ENCODE data around the gene LCK. TPM values are rescaled to one million over a fixed set of nuclear protein-coding genes. Genes with fewer than 3 reads are reported as not detected.

Gene LCK
- total and polyA plus RNA-seq, 10 of the 15 experiments (the other 5 are each of a cell fraction or from before 2014, with no cell fraction given) = 31.5 to 173 (median 119) TPM

- RAD21 ChIA-PET (ENCODE audit: unreplicated experiment) = interaction anchor here (0.6 to 3.2 kb wide), 19 partner anchors 8 to 223 kb away, joined by 3 to 30 read pairs (median 5); partner anchors contain the start of genes BSDC1, EIF3I, HDAC1 and LCK
- Histone ChIP-seq H2AFZ (ENCODE audit: control insufficient read depth, low read depth, low read length) (no peak overlapping the region), H4K20me1 (ENCODE audit: control insufficient read depth, insufficient read depth) (no peaks in the 10 kb centered on the region; the same call in 1 of the 2 replicates), H3K4me2 (ENCODE audit: control insufficient read depth, insufficient read depth) (no peak overlapping the region; the same call in 1 of the 2 replicates), H3K36me3 (ENCODE audit: control insufficient read depth in 2 of 2, insufficient read depth in 2 of 2, low read length in 1 of 2) (peaks cover 20 to 21% of the 10 kb centered on the region in 2 experiments), H3K9ac (ENCODE audit: control insufficient read depth, insufficient read depth, low read length) (peak overlapping the region; percentile 83), H3K4me1 (ENCODE audit: control insufficient read depth, insufficient read depth, low read length) (peaks cover 57% of the 10 kb centered on the region), H3K4me3 (peak overlapping the region; percentile 80), H3K79me2 (ENCODE audit: control insufficient read depth, insufficient read depth, low read length) (peaks cover 24% of the 10 kb centered on the region), H3K9me3 (replicated peaks; ENCODE audit: control insufficient read depth, insufficient read depth, low read length) (no peaks in the 10 kb centered on the region), H3K27me3 (replicated peaks in 1 of 2; ENCODE audit: control insufficient read depth in 2 of 2, insufficient read depth in 2 of 2, low read length in 1 of 2) (no peaks in the 10 kb centered on the region), H3K27ac (ENCODE audit: control insufficient read depth, insufficient read depth) (peak overlapping the region; percentile 48)
- POLR2A ChIA-PET = interaction anchor here (0.5 to 3.8 kb wide), 15 partner anchors 12 to 364 kb away, joined by 3 to 46 read pairs (median 4); partner anchors contain the start of genes BSDC1, HDAC1 and LCK
- in situ Hi-C loops (cut with MboI) (no loop called here), intact Hi-C loops (cut with micrococcal nuclease; ENCODE audit: unreplicated experiment) (loop anchor here (2.0 kb wide), 2 partner anchors 37 to 59 kb away; partner anchors contain the start of gene BSDC1)
- DNase-seq (ENCODE audit: low read depth, low spot score) (no peak), FAIRE-seq (no peak), ATAC-seq (no peak)
- BruUV-seq (replicated peaks) = no TSS peak
- CTCF ChIA-PET = interaction anchor here (0.7 to 2.4 kb wide), 12 partner anchors 13 to 120 kb away, joined by 3 to 17 read pairs (median 5); partner anchors contain the start of gene BSDC1
- TF ChIP-seq MAX (IDR thresholded peaks at IDR 0.05; ENCODE audit: low read depth, low read length) (no peak), USF1 (IDR thresholded peaks at IDR 0.05; ENCODE audit: borderline replicate concordance, extremely low read length, insufficient read depth, low read depth, low read length) (no peak), SPI1 (IDR thresholded peaks at IDR 0.05; ENCODE audit: borderline replicate concordance, insufficient read depth, low read depth, low read length) (no peak), MEF2B (IDR thresholded peaks at IDR 0.05; ENCODE audit: partially characterized antibody, poor library complexity, severe bottlenecking) (no peak), PKNOX1 (IDR thresholded peaks at IDR 0.05) (no peak), IRF4 (IDR thresholded peaks at IDR 0.05; ENCODE audit: low read depth, low read length) (no peak), NR2C1 (IDR thresholded peaks at IDR 0.05) (no peak), CHD4 (IDR thresholded peaks at IDR 0.05) (no peak), ZBTB11 (CRISPR knock-in tag; IDR thresholded peaks at IDR 0.05) (no peak)
- WGBS (ENCODE audit: insufficient coverage, insufficient replicate concordance, low lambda C conversion rate, missing lambda C conversion rate) = 2% methylated on average over 21 of the region's 34 CpGs
- SMC1A ChIA-PET (ENCODE audit: uncharacterized antibody, unreplicated experiment) = interaction anchor here (1.0 to 3.4 kb wide), 7 partner anchors 9 to 78 kb away, joined by 3 to 16 read pairs (median 6); partner anchors contain the start of gene BSDC1
Measured at GRCh38 chr1:32335535-32335789, 84.4 kb downstream of the LCK start.
